ENCODE measurements around the gene RIMS1.

GRCh38 chr6:72203983-72204382 lies 317.6 kb downstream of the RIMS1 start:
- TF ChIP-seq CTCF (IDR thresholded peaks at IDR 0.05) (no peak), EZH2 (IDR thresholded peaks at IDR 0.05; ENCODE audit: borderline replicate concordance, insufficient read depth, low read depth, low read length, poor library complexity, severe bottlenecking) (no peak)

Measured in B cell (primary cell).